Measurements from ENCODE around the gene TAOK1. TPM values are rescaled to one million over a fixed set of nuclear protein-coding genes. Genes with fewer than 3 reads are reported as not detected.

TAOK1 gene
- total and polyA plus RNA-seq, 2 of the 13 experiments (the other 11 are each of a cell fraction or from before 2014, with no cell fraction given) = 14.1 to 23.0 TPM

- peak; percentile 74 for TF ChIP-seq E2F5 (CRISPR knock-in tag; conservative IDR thresholded peaks at IDR 0.05)
- TF ChIP-seq ZFX (CRISPR knock-in tag; IDR thresholded peaks at IDR 0.05; ENCODE audit: low read depth) = peak; percentile 54
- peak; percentile 31; the same call in 1 of the 2 replicates for TF ChIP-seq ZBTB33 (CRISPR knock-in tag; IDR thresholded peaks at IDR 0.05)
- TF ChIP-seq ZNF12 (CRISPR knock-in tag; IDR thresholded peaks at IDR 0.05) = peak; percentile 74; the same call in 1 of the 2 replicates
- TF ChIP-seq MYPOP (CRISPR knock-in tag; IDR thresholded peaks at IDR 0.05) = 0 out of 2 replicates have a peak, but pooled peaks have one; percentile 22
- no peak for TF ChIP-seq ZBTB8A (CRISPR knock-in tag; IDR thresholded peaks at IDR 0.05; ENCODE audit: borderline replicate concordance, low read depth)
- TF ChIP-seq XRCC5 (optimal IDR thresholded peaks at IDR 0.05; ENCODE audit: low read length) = peak; percentile 24
- no peak; the same call in 1 of the 2 replicates for TF ChIP-seq ZBTB26 (CRISPR knock-in tag; IDR thresholded peaks at IDR 0.05; ENCODE audit: borderline replicate concordance)
- TF ChIP-seq ZKSCAN8 (CRISPR knock-in tag; IDR thresholded peaks at IDR 0.05; ENCODE audit: borderline replicate concordance) = no peak
- 0 out of 2 replicates have a peak, but pooled peaks have one; percentile 74 for TF ChIP-seq STAT5B (CRISPR knock-in tag; IDR thresholded peaks at IDR 0.05)
- TF ChIP-seq PHF8 (CRISPR knock-in tag; IDR thresholded peaks at IDR 0.05) = peak; percentile 36
- TF ChIP-seq ZNF30 (CRISPR knock-in tag; IDR thresholded peaks at IDR 0.05) = no peak
- TF ChIP-seq RFXAP (CRISPR knock-in tag; IDR thresholded peaks at IDR 0.05; ENCODE audit: borderline replicate concordance) = no peak
- TF ChIP-seq ZNF354B (CRISPR knock-in tag; IDR thresholded peaks at IDR 0.05) = no peak
- TF ChIP-seq ATF3 (CRISPR knock-in tag; IDR thresholded peaks at IDR 0.05) = peak; percentile 57; the same call in 1 of the 2 replicates
- TF ChIP-seq HMGXB3 (CRISPR knock-in tag; IDR thresholded peaks at IDR 0.05; ENCODE audit: borderline replicate concordance) = peak; percentile 51; the same call in 1 of the 2 replicates
- TF ChIP-seq HHEX (CRISPR knock-in tag; IDR thresholded peaks at IDR 0.05) = 0 out of 2 replicates have a peak, but pooled peaks have one; percentile 34
- TF ChIP-seq NRL (CRISPR knock-in tag; IDR thresholded peaks at IDR 0.05; ENCODE audit: borderline replicate concordance) = peak; percentile 61; the same call in 1 of the 2 replicates
Observed at GRCh38 chr17:29593591-29594518, 203.7 kb downstream of the TAOK1 start (continued).

Measured in HepG2 (cell line).